OCI-LY3 (cell line): ENCODE data around the gene DNAI7.

Source experiments
- H2AFZ ChIP-seq: fragments of 200-600, 300-600 bp; shearing (Covaris generic); 2 replicates; pipeline ENCODE4 v1.6.0; 2014; ENCODE audit warnings: antibody characterized with exemption, low read depth, low read length
- H3K27ac ChIP-seq: fragments of 200-600, 300-600 bp; sonication (generic); 2 replicates; pipeline ENCODE4 v1.5.1; 2014; ENCODE audit warnings: mild to moderate bottlenecking, low read length, moderate library complexity, mixed read lengths
- H3K27me3 ChIP-seq: fragments of 200-600, 300-600 bp; sonication (generic); 2 replicates; pipeline ENCODE4 v1.6.1; 2014; ENCODE audit warnings: low read depth, low read length, mixed read lengths
- H3K36me3 ChIP-seq: fragments of 200-600, 300-600 bp; sonication (generic); replicated peaks from 2 replicates; pipeline ENCODE3; 2014; ENCODE audit warnings: low read depth, low read length, mixed read lengths
- H3K4me1 ChIP-seq: fragments of 300-600, 200-600 bp; sonication (generic); 2 replicates; pipeline ENCODE4 v1.6.1; 2014; ENCODE audit warnings: low read length, mixed read lengths
- H3K4me2 ChIP-seq: fragments of 200-600, 300-600 bp; sonication (generic); 2 replicates; pipeline ENCODE4 v1.6.1; 2014; ENCODE audit warnings: low read length, mixed read lengths
- H3K4me3 ChIP-seq: fragments of 300-600, 200-600 bp; sonication (generic); 2 replicates; pipeline ENCODE4 v1.5.1; 2014; ENCODE audit warnings: antibody characterized with exemption, mild to moderate bottlenecking, low read length, moderate library complexity
- H3K79me2 ChIP-seq: fragments of 300-600, 200-600 bp; shearing (Covaris generic); 2 replicates; pipeline ENCODE4 v1.6.1; 2014; ENCODE audit warnings: mild to moderate bottlenecking, low read length, mixed read lengths
- H3K9ac ChIP-seq: fragments of 300-600, 200-600 bp; shearing (Covaris generic); 2 replicates; pipeline ENCODE4 v1.6.0; 2014; ENCODE audit warnings: mild to moderate bottlenecking, low read length, moderate library complexity
- H3K9me3 ChIP-seq: fragments of 200-600, 300-600 bp; shearing (Covaris generic); 2 replicates; pipeline ENCODE4 v1.6.1; 2014; ENCODE audit warnings: low read length, mixed read lengths; ENCODE audit not compliant: insufficient read depth
- H4K20me1 ChIP-seq: fragments of 200-600, 300-600 bp; sonication (generic); 2 replicates; pipeline ENCODE4 v1.6.1; 2016; ENCODE audit warnings: low read length, mixed read lengths; ENCODE audit not compliant: insufficient read depth
- CTCF ChIP-seq: fragments of 200-600, 300-600 bp; sonication (generic); IDR thresholded peaks from 2 replicates; pipeline ENCODE4 v1.5.1; 2014; ENCODE audit warnings: antibody characterized with exemption, low read length, low read depth
- EZH2phosphoT487 ChIP-seq: fragments of 200-600 bp; shearing (Covaris generic); IDR thresholded peaks from 2 replicates; pipeline ENCODE4 v1.6.1; 2018; ENCODE audit warnings: antibody characterized with exemption, mixed run types, low read depth

DNAI7 gene

GRCh38 chr12:25126746-25127145, 68.2 kb downstream of the DNAI7 start:
- no peak overlapping the region for H3K27ac ChIP-seq
- H3K36me3 ChIP-seq, result no peaks in the 10 kb centered on the region
- H3K4me3 ChIP-seq, result no peak overlapping the region
- peaks cover 9% of the 10 kb centered on the region for H3K4me1 ChIP-seq
- H2AFZ ChIP-seq, result no peak overlapping the region
- no peak overlapping the region for H3K9ac ChIP-seq
- no peaks in the 10 kb centered on the region for H3K79me2 ChIP-seq
- H3K4me2 ChIP-seq, result no peak overlapping the region
- H4K20me1 ChIP-seq, result no peaks in the 10 kb centered on the region
- H3K9me3 ChIP-seq, result no peaks in the 10 kb centered on the region
- TF ChIP-seq EZH2phosphoT487 (no peak), CTCF (no peak)
- H3K27me3 ChIP-seq, result no peaks in the 10 kb centered on the region

- Histone ChIP-seq H2AFZ (no peak overlapping the region), H3K4me1 (peaks cover 9% of the 10 kb centered on the region), H3K27me3 (no peaks in the 10 kb centered on the region), H3K9me3 (no peaks in the 10 kb centered on the region), H3K27ac (no peak overlapping the region), H3K9ac (no peak overlapping the region), H3K4me2 (no peak overlapping the region), H3K36me3 (no peaks in the 10 kb centered on the region), H3K79me2 (no peaks in the 10 kb centered on the region), H4K20me1 (no peaks in the 10 kb centered on the region), H3K4me3 (no peak overlapping the region)
- TF ChIP-seq EZH2phosphoT487 (no peak), CTCF (no peak)
Measured at GRCh38 chr12:25126101-25126500, 68.9 kb downstream of the DNAI7 start.

GRCh38 chr12:25124493-25124892, 70.5 kb downstream of the DNAI7 start:
- H3K27ac ChIP-seq, result no peak overlapping the region
- H3K4me2 ChIP-seq, result no peak overlapping the region
- no peak overlapping the region for H3K4me3 ChIP-seq
- 0 out of 2 replicates have a peak, but pooled peaks cover 3% of the 10 kb centered on the region for H3K27me3 ChIP-seq
- H3K4me1 ChIP-seq, result peaks cover 9% of the 10 kb centered on the region
- H3K9me3 ChIP-seq, result no peaks in the 10 kb centered on the region
- H3K79me2 ChIP-seq, result no peaks in the 10 kb centered on the region
- no peaks in the 10 kb centered on the region for H3K36me3 ChIP-seq
- H2AFZ ChIP-seq, result no peak overlapping the region
- H4K20me1 ChIP-seq, result no peaks in the 10 kb centered on the region
- H3K9ac ChIP-seq, result no peak overlapping the region
- TF ChIP-seq EZH2phosphoT487 (no peak), CTCF (no peak)

- TF ChIP-seq EZH2phosphoT487 (no peak), CTCF (no peak)
- Histone ChIP-seq H3K9me3 (no peaks in the 10 kb centered on the region), H3K36me3 (no peaks in the 10 kb centered on the region), H3K9ac (no peak overlapping the region), H3K4me2 (no peak overlapping the region), H3K27ac (no peak overlapping the region), H3K79me2 (no peaks in the 10 kb centered on the region), H2AFZ (no peak overlapping the region), H4K20me1 (no peaks in the 10 kb centered on the region), H3K4me1 (no peaks in the 10 kb centered on the region; the same call in 1 of the 2 replicates), H3K27me3 (0 out of 2 replicates have a peak, but pooled peaks cover 4% of the 10 kb centered on the region), H3K4me3 (no peak overlapping the region)
Measured at GRCh38 chr12:25123126-25123525, 71.8 kb downstream of the DNAI7 start.
